CD4-positive, alpha-beta T cell treated with Interleukin-17A for 4 hours (primary cell): ENCODE measurements around the gene ZKSCAN4.

Source experiments
- DNase-seq: peaks from one replicate; pipeline ENCODE4 v3.0.0-alpha.2; 2020; ENCODE audit warnings: mixed read lengths

The ZKSCAN4 gene

GRCh38 chr6:28252009-28252975 lies at the start of gene ZKSCAN4:
Gene ZKSCAN4, minus strand, starts transcription at chr6:28252269. Its CDS starts 289 bp downstream, at chr6:28251980.
- DNase-seq = peak; percentile 88

GRCh38 chr6:28296520-28297060 lies 44.5 kb upstream of the ZKSCAN4 start:
- DNase-seq = no peak

- no peak for DNase-seq
Measured at GRCh38 chr6:28295326-28295725, 43.3 kb upstream of the ZKSCAN4 start.

DNA sequence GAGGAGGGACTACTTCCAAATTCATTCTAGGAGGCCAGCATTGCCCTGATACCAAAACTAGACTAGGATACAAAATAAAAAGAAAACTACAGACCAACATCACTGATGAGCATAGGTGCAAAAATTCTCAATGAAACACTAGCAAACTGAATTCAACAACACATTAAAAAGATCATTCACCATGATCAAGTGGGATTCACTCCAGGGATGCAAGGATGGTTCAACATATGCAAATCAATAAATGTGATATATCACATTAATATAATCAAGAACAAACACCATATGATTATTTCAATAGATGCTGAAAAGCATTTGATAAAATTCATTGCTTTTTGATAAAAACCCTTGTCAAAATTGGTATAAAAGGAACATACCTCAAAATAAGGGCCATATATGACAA lies 39.5 kb upstream of the ZKSCAN4 start:
- no peak for DNase-seq

- DNase-seq = no peak
Measured at GRCh38 chr6:28282926-28283325, 30.9 kb upstream of the ZKSCAN4 start.

DNA sequence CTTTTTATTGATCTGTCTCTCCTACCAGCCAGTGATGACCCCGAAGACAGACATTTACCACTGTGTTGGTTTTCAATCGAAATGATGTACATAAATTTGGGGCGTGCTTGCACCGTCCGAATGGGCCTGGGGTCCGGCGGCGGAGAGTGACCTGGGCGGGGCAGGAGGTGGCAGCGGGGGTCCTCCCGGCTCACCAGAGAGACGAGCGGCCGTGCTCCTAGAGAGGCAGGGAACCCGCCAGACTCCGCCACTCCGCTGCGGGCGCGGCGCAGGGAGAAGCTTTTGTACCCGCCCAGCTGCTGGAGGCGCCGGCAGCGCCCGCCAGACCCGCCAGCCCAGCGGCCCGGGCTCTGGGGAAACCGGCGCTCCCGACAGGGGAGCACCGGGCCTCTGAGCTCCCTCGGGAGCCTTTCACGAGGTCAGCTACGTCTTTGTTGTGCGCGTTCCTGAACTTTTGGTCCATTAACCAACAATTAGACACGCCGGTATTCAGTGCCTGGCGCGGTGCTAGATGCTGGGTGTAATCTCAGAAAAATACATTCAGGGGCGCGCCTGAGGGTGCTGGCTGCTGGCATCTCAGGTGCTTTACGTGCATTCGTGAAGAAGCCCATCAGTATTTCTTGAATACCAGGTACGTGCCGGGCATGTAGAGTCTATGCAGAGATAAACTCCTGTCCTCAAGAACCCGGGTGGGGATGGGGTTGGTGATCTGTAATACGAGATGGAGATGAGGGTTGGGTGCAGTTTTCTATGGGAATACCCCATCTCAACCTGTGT lies 29.4 kb upstream of the ZKSCAN4 start, which contains the start of gene PGBD1:
PGBD1 (plus strand) TSS at position 285 of the 777 bp plus-strand sequence. CDS start 2,242 bp downstream, outside the sequence.
- peak; percentile 55 for DNase-seq

- no peak for DNase-seq
Measured at GRCh38 chr6:28280595-28281287, 28.7 kb upstream of the ZKSCAN4 start.

DNA sequence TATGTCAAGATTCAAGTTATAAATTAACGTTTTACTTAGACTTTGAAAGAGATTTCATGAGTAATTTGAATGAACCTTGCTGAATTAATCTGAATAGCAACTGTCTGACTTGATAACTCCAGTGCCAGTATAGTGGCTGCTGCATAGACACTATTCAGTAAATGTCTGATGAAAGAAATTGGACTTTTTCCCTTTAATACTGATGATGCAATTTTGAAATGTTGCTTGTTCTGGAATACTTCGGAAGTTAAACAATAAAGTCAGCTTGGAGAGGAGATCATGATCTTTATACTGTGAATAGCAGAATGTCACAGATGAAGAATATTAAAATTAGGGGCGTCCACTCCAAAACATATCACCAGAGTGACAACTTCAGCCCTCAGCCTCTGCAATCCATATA lies 25.7 kb upstream of the ZKSCAN4 start:
- DNase-seq = no peak

DNA sequence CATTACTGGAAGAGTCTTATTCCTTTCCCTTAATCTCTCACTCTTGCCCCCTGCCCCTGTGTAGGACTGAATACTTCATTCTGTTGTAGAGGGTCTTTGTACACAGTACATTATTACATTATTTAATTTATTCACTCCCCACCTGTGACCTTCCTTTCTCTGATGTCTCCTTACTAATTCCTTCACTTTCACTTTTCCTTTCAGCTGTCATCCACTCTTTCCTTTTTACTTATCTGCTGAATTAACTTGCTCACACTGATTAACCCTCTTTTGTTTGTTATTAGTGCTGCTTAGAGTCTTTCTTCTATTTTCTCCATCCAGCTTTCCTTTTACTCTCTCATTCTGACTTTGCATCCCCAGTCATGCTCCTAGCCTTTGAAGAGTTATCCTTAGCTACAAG lies 22.8 kb upstream of the ZKSCAN4 start:
- no peak for DNase-seq

- DNase-seq = no peak
Measured at GRCh38 chr6:28269492-28269891, 17.4 kb upstream of the ZKSCAN4 start.

DNA sequence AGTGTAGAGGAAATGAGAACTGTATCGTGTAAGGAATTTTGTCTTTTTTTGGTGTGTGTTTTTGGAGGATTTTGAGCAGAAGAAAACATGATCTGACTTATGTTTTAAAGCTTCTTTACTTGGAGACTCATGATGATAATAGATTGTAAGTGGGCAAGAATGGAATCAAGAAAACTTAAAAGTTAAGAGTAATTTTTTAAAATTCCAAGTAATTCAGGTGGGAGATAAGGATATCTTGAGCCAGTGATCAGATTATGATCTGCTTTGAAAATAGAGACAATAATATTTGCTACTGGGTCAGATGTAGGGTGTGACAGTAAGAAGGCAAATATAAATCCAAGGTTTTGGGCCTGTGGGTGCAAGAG lies 15.6 kb upstream of the ZKSCAN4 start:
- DNase-seq = no peak

GRCh38 chr6:28266962-28267694 lies 15.1 kb upstream of the ZKSCAN4 start, which contains the start of gene ZSCAN26:
Gene ZSCAN26, plus strand, starts transcription at chr6:28267143. Its CDS starts 4,777 bp downstream, at chr6:28271920.
- DNase-seq = peak; percentile 85

DNA sequence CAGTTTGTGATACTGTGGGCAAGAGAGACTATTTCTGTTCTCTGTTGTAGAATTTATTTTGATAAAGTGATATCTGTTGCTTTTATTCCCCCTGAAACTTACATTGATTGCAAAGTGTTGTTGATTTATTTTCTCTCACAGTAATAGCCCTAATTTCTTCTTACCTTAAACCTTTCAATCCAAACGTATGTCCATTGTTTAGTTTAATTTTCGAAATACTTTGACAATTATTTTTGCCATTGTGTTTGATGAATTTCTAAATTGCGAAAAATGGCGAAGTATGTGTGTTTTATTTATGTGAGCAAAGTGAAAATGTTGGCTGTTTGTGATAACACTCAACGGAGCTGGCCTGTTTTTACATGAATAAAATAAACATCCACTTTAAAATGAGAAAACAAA lies 14.5 kb upstream of the ZKSCAN4 start:
- no peak for DNase-seq

GRCh38 chr6:28264834-28265401 lies 12.8 kb upstream of the ZKSCAN4 start:
- no peak for DNase-seq

GRCh38 chr6:28263922-28264321 lies 11.9 kb upstream of the ZKSCAN4 start:
- DNase-seq = no peak

- DNase-seq = peak; percentile 63
Measured at GRCh38 chr6:28258877-28259777, 7.1 kb upstream of the ZKSCAN4 start, which contains the start of gene NKAPL. Gene NKAPL, plus strand, starts transcription at chr6:28259297. Its CDS starts 75 bp downstream, at chr6:28259372.

- DNase-seq = no peak
Measured at GRCh38 chr6:28257042-28257441, 5.0 kb upstream of the ZKSCAN4 start.

- no peak for DNase-seq
Measured at GRCh38 chr6:28254121-28254519, 2.1 kb upstream of the ZKSCAN4 start.

GRCh38 chr6:28251661-28252008 lies 434 bp downstream of the ZKSCAN4 start:
- peak; percentile 51 for DNase-seq

GRCh38 chr6:28250747-28251146 lies 1.3 kb downstream of the ZKSCAN4 start:
- DNase-seq = no peak
